CD8-positive, alpha-beta memory T cell (primary cell): ENCODE data around the gene SPATA2. TPM values are rescaled to one million over a fixed set of nuclear protein-coding genes. Genes with fewer than 3 reads are reported as not detected.

Experiments
- CTCF ChIA-PET: fragments of 350-600 bp; sonication (Branson Sonifier 250); formaldehyde crosslinking; loops from one replicate; lab custom pipeline; 2021; ENCODE audit warnings: antibody characterized with exemption; lab: Charles Lee
- POLR2A ChIA-PET: fragments of 350-600 bp; sonication (Branson Sonifier 250); formaldehyde crosslinking; loops from one replicate; lab custom pipeline; 2021; ENCODE audit warnings: antibody characterized with exemption; lab: Charles Lee
- DNase-seq, 5 donors: peaks; one replicate each; pipeline versions ENCODE4 v3.0.0 to v3.0.0-alpha.2; 2020 to 2022; ENCODE audit warnings: mixed read lengths in 1 of 5
- H3K27ac ChIP-seq: one replicate; pipeline ENCODE4 v1.7.0; 2013; ENCODE audit warnings: low read depth, mild to moderate bottlenecking, low read length, moderate library complexity
- H3K27me3 ChIP-seq: 2 replicates; pipeline ENCODE4 v1.7.0; 2013; ENCODE audit warnings: low read length, mild to moderate bottlenecking; ENCODE audit not compliant: insufficient read depth, poor library complexity, severe bottlenecking
- H3K36me3 ChIP-seq: 2 replicates; pipeline ENCODE4 v1.7.0; 2013; ENCODE audit warnings: mild to moderate bottlenecking, low read length, moderate library complexity; ENCODE audit not compliant: insufficient read depth
- H3K4me1 ChIP-seq: 2 replicates; pipeline ENCODE4 v1.7.0; 2013; ENCODE audit warnings: mild to moderate bottlenecking, low read length, moderate library complexity; ENCODE audit not compliant: insufficient read depth
- H3K4me3 ChIP-seq: 2 replicates; pipeline ENCODE4 v1.7.0; 2013; ENCODE audit warnings: mild to moderate bottlenecking, low read length
- H3K9me3 ChIP-seq: 2 replicates; pipeline ENCODE4 v1.7.0; 2013; ENCODE audit warnings: mild to moderate bottlenecking, low read length
- H3K27ac Mint-ChIP-seq, 8 donors: one replicate each; pipeline ENCODE4 v1.8.0; 2020 to 2021; ENCODE audit warnings: mixed read lengths in 8 of 8, mild to moderate bottlenecking in 6 of 8, inconsistent platforms in 3 of 8, moderate library complexity in 3 of 8
- H3K27me3 Mint-ChIP-seq, 2 donors: one replicate each; pipeline ENCODE4 v1.8.0; 2020 to 2021; ENCODE audit warnings: mixed read lengths in 2 of 2, mild to moderate bottlenecking in 1 of 2, moderate library complexity in 1 of 2
- H3K36me3 Mint-ChIP-seq, 3 donors: one replicate each; pipeline ENCODE4 v1.8.0; 2020 to 2021; ENCODE audit warnings: mixed read lengths in 3 of 3, inconsistent platforms in 1 of 3, mild to moderate bottlenecking in 1 of 3
- H3K4me1 Mint-ChIP-seq, 3 donors: one replicate each; pipeline ENCODE4 v1.8.0; 2020 to 2021; ENCODE audit warnings: mixed read lengths in 3 of 3, inconsistent platforms in 1 of 3, mild to moderate bottlenecking in 1 of 3
- H3K4me3 Mint-ChIP-seq, 7 donors: one replicate each; pipeline ENCODE4 v1.8.0; 2020 to 2021; ENCODE audit warnings: mixed read lengths in 7 of 7, mild to moderate bottlenecking in 6 of 7, moderate library complexity in 4 of 7, inconsistent platforms in 2 of 7
- H3K9me3 Mint-ChIP-seq, 5 donors: one replicate each; pipeline ENCODE4 v1.8.0; 2020 to 2022; ENCODE audit warnings: mixed read lengths in 5 of 5, mild to moderate bottlenecking in 3 of 5, moderate library complexity in 2 of 5, inconsistent platforms in 1 of 5
- polyA plus RNA-seq: library from polyadenylated mRNA; unstranded; fragments of 300-500 nt; fragmentation: Illumina TruSeq; gene quantifications from one replicate; pipeline ENCODE4 v1.2.3, GENCODE V29; 2021
- total RNA-seq, 2 experiments: library from RNA; stranded (reverse); gene quantifications; one replicate each; pipeline ENCODE4 v1.2.3, GENCODE V29; 2021

The SPATA2 gene
- total and polyA plus RNA-seq, 3 experiments from 2014 or later: 5.3 to 16.0 (median 15.0) TPM

GRCh38 chr20:49914310-49915117, 815 bp downstream of the SPATA2 start:
- POLR2A ChIA-PET: interaction anchor here (3.2 kb wide), 1 partner anchor 21 kb away, joined by 34 read pairs; the partner anchor contains the start of gene RNF114
- H3K27me3 ChIP-seq: no peaks in the 10 kb centered on the region
- H3K9me3 ChIP-seq: no peaks in the 10 kb centered on the region
- peaks cover 30 to 63% (median 48%) of the 10 kb centered on the region in 3 donors for H3K4me1 Mint-ChIP-seq
- no peaks in the 10 kb centered on the region for H3K36me3 ChIP-seq
- H3K4me3 Mint-ChIP-seq: peak overlapping the region; percentile 96 to 100 (median 98)
- H3K27ac Mint-ChIP-seq: peak overlapping the region; percentile 97 to 100 (median 100)
- H3K4me3 ChIP-seq: peak overlapping the region; percentile 98
- peak in 2 of 5 donors; percentile 15 to 68 for DNase-seq
- CTCF ChIA-PET: interaction anchor here (1.3 to 1.9 kb wide), 4 partner anchors 10 to 157 kb away, joined by 3 to 6 read pairs (median 4); no protein-coding TSS in a partner anchor
- H3K4me1 ChIP-seq: peaks cover 36% of the 10 kb centered on the region
- H3K9me3 Mint-ChIP-seq: no peaks in the 10 kb centered on the region
- H3K36me3 Mint-ChIP-seq: peaks cover 0 to 25% (median 2%) of the 10 kb centered on the region in 3 donors
- H3K27ac ChIP-seq: peak overlapping the region; percentile 100
- H3K27me3 Mint-ChIP-seq: no peaks in the 10 kb centered on the region

- H3K9me3 ChIP-seq: no peaks in the 10 kb centered on the region
- H3K36me3 ChIP-seq: no peaks in the 10 kb centered on the region
- peaks cover 30 to 64% (median 48%) of the 10 kb centered on the region in 3 donors for H3K4me1 Mint-ChIP-seq
- H3K27me3 ChIP-seq: no peaks in the 10 kb centered on the region
- H3K9me3 Mint-ChIP-seq: no peaks in the 10 kb centered on the region
- ChIA-PET CTCF (interaction anchor here (0.7 to 1.9 kb wide), 4 partner anchors 9 to 864 kb away, joined by 3 to 6 read pairs (median 4); no protein-coding TSS in a partner anchor), POLR2A (interaction anchor here (1.0 kb wide), 1 partner anchor 23 kb away, joined by 4 read pairs; the partner anchor contains the start of gene RNF114)
- peak overlapping the region; percentile 69 to 100 (median 98) for H3K4me3 Mint-ChIP-seq
- H3K27me3 Mint-ChIP-seq: no peaks in the 10 kb centered on the region
- no peak overlapping the region for H3K4me3 ChIP-seq
- peak overlapping the region; percentile 97 to 100 (median 100) for H3K27ac Mint-ChIP-seq
- peaks cover 0 to 33% (median 2%) of the 10 kb centered on the region in 3 donors for H3K36me3 Mint-ChIP-seq
- peak in 1 of 5 donors; percentile 26 for DNase-seq
- H3K4me1 ChIP-seq: peaks cover 36% of the 10 kb centered on the region
- peak overlapping the region; percentile 100 for H3K27ac ChIP-seq
These were observed 1.8 kb downstream of the SPATA2 start for GRCh38 chr20:49913399-49914047.

GRCh38 chr20:49910340-49910706, 5.0 kb downstream of the SPATA2 start:
- Mint-ChIP-seq H3K27me3 (peaks cover 0 to 1% of the 10 kb centered on the region in 2 donors), H3K4me3 (peak overlapping the region in 1 of 7 donors; percentile 30), H3K27ac (peak overlapping the region in 2 of 8 donors; percentile 60 to 91), H3K9me3 (no peaks in the 10 kb centered on the region), H3K4me1 (peaks cover 23 to 47% (median 35%) of the 10 kb centered on the region in 3 donors), H3K36me3 (peaks cover 4 to 55% (median 7%) of the 10 kb centered on the region in 3 donors)
- Histone ChIP-seq H3K9me3 (no peaks in the 10 kb centered on the region), H3K4me1 (peaks cover 25% of the 10 kb centered on the region), H3K27ac (no peak overlapping the region), H3K36me3 (peaks cover 3% of the 10 kb centered on the region), H3K27me3 (no peaks in the 10 kb centered on the region), H3K4me3 (no peak overlapping the region)
- ChIA-PET POLR2A (no interaction called here), CTCF (no interaction called here)
- DNase-seq: peak in 1 of 5 donors; percentile 25

DNA sequence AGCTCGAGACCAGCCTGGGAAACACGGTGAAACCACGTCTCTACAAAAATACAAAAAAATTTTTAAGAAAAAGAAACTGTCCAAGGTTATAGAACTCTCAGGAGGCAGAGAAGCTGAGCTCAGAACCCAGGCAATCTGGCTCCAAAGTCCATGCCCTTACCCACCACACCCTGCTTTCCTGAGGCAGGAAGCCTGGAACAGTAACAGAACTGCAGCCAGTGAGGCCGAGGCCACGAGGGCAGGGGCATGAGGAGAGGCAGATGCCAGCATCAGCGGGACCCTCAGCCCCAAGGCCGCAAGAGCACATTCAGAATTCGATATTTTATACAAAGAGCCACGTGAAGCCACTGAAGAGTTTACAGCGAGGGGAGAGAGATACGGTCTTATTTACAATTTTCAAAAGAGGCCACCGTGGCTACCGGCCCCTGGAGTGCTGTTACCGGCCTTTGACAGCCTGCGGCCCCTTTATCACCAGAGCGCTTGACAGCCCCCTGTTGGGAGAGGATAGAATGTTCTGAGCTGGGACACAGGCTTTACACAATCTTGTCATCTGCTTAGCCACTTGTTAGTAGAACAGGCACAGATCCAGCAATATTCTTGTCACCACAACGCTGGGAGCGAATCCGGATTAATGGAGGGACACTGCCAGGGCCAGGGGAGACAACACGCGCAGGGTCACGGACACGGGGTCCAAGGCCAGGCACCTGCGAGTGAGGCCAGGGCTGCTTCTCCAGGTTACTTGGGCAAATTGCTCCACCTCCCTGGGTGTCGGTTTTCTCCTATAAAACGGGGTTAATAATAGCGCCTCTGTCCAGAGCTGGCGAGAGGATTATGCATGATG, 5.6 kb downstream of the SPATA2 start:
- Histone ChIP-seq H3K4me3 (no peak overlapping the region), H3K36me3 (peaks cover 9% of the 10 kb centered on the region)

DNA sequence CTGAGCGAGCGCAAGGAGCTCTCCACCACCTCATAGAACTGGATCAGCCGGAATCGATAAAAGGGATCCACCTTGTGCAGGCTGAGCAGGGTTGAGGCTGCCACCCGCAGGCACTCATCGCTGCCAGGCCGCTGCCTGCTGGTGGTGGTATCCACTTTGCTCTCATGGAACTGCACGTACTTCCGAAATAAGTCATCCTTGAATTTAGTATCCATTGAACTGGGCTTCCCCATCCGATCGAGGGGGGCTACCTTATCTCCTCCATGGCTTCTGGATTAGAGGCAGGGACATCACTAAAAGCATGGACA, 7.1 kb downstream of the SPATA2 start:
- Histone ChIP-seq H3K4me1 (peaks cover 8% of the 10 kb centered on the region), H3K27me3 (no peaks in the 10 kb centered on the region), H3K4me3 (no peak overlapping the region), H3K27ac (no peak overlapping the region), H3K36me3 (peaks cover 10% of the 10 kb centered on the region), H3K9me3 (no peaks in the 10 kb centered on the region)
- POLR2A ChIA-PET: no interaction called here
- Mint-ChIP-seq H3K4me1 (peaks cover 8 to 30% (median 17%) of the 10 kb centered on the region in 3 donors), H3K27me3 (peaks cover 0 to 1% of the 10 kb centered on the region in 2 donors), H3K27ac (peak overlapping the region in 2 of 8 donors; percentile 36 to 65), H3K36me3 (peaks cover 4 to 75% (median 18%) of the 10 kb centered on the region in 3 donors), H3K4me3 (no peak overlapping the region), H3K9me3 (no peaks in the 10 kb centered on the region)
- DNase-seq: peak in 1 of 5 donors; percentile 12
- CTCF ChIA-PET: no interaction called here

More for the DNA sequence above, 5.6 kb downstream of the SPATA2 start:
- Histone ChIP-seq H3K27ac (no peak overlapping the region), H3K27me3 (no peaks in the 10 kb centered on the region), H3K4me1 (peaks cover 23% of the 10 kb centered on the region), H3K9me3 (no peaks in the 10 kb centered on the region)
- Mint-ChIP-seq H3K9me3 (no peaks in the 10 kb centered on the region), H3K4me3 (peak overlapping the region in 1 of 7 donors; percentile 30), H3K4me1 (peaks cover 22 to 45% (median 33%) of the 10 kb centered on the region in 3 donors), H3K27me3 (peaks cover 0 to 1% of the 10 kb centered on the region in 2 donors), H3K27ac (peak overlapping the region in 3 of 8 donors; percentile 60 to 88 (median 79)), H3K36me3 (peaks cover 4 to 61% (median 11%) of the 10 kb centered on the region in 3 donors)
- CTCF ChIA-PET: no interaction called here
- POLR2A ChIA-PET: no interaction called here
- peak in 1 of 5 donors; percentile 9 for DNase-seq

GRCh38 chr20:49907405-49908257, 7.7 kb downstream of the SPATA2 start:
- Histone ChIP-seq H3K4me3 (no peak overlapping the region), H3K27me3 (no peaks in the 10 kb centered on the region), H3K4me1 (peaks cover 2% of the 10 kb centered on the region), H3K9me3 (no peaks in the 10 kb centered on the region), H3K27ac (no peak overlapping the region), H3K36me3 (peaks cover 10% of the 10 kb centered on the region)
- Mint-ChIP-seq H3K4me3 (no peak overlapping the region), H3K27me3 (peaks cover 0 to 1% of the 10 kb centered on the region in 2 donors), H3K4me1 (peaks cover 7 to 24% (median 12%) of the 10 kb centered on the region in 3 donors), H3K27ac (peak overlapping the region in 2 of 8 donors; percentile 36 to 65), H3K9me3 (no peaks in the 10 kb centered on the region), H3K36me3 (peaks cover 4 to 78% (median 18%) of the 10 kb centered on the region in 3 donors)
- peak in 1 of 5 donors; percentile 28 for DNase-seq
- POLR2A ChIA-PET: no interaction called here
- CTCF ChIA-PET: interaction anchor here (1.2 kb wide), 1 partner anchor 9 kb away, joined by 4 read pairs; no protein-coding TSS in a partner anchor
